ENCODE data around the gene STX16. TPM values are rescaled to one million over a fixed set of nuclear protein-coding genes. Genes with fewer than 3 reads are reported as not detected.

STX16 gene
- polyA plus RNA-seq, 4 donors, result 17.3 to 73.4 (median 34.9) TPM

DNA sequence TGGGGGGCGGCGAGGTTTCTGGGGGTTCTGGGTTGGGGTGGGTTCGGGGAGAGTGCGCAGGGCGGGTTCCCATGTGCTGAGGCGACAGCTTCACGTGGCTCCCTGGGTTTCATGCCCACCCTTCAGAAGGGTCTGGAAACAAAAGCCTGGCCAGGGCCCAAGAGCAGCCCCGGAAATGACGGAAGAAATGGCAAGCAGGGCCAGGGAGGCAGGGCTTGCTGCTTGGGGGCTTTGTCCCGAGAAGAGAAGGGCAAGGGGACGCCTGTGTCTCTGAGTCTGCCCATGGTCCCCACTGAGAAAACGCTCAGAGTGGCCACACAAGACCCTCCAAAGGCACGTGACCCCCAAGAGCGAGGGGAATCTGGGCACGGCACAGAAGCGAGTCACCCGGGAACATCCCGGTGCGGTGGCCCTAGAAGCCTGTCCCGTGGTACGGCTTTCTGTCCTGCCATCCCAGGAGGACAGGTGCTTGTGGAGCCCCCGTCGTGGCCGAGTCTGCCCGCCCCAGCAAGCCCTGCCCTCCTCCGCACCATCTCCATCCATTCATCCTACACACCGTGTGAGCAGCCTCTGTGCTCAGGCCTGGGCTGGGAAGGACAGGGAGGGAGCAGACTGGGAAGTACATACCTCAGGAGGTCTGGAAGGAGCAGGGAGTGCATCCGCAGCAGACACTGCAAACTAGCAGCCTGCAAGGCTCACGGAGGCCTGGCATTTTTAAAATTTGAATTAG is 50.5 kb downstream of the STX16 start:
- Histone ChIP-seq H3K4me1 (ENCODE audit: control insufficient read depth in 3 of 3, insufficient read depth in 2 of 3, low read depth in 1 of 3, low read length in 2 of 3) (peaks cover 0 to 14% (median 1%) of the 10 kb centered on the region in 3 donors), H3K27ac (ENCODE audit: low read depth in 1 of 3, low read length in 2 of 3) (no peak overlapping the region), H3K9me3 (ENCODE audit: control insufficient read depth in 2 of 2, insufficient read depth in 1 of 2, low read depth in 1 of 2, low read length in 1 of 2) (peaks cover 0 to 7% of the 10 kb centered on the region in 2 donors), H3K27me3 (ENCODE audit: control insufficient read depth in 3 of 3, insufficient read depth in 3 of 3, low read length in 3 of 3) (no peaks in the 10 kb centered on the region), H3K36me3 (ENCODE audit: control insufficient read depth in 3 of 3, insufficient read depth in 2 of 3, low read depth in 1 of 3, low read length in 3 of 3) (peaks cover 0 to 61% (median 6%) of the 10 kb centered on the region in 3 donors), H3K4me3 (ENCODE audit: low read depth in 1 of 3, low read length in 3 of 3) (no peak overlapping the region)
- FAIRE-seq (no peak), DNase-seq (no peak)
- 95 to 96% (median 96%) methylated on average over 22 to 29 of the region's 29 CpGs for WGBS, 3 donors

- no peak overlapping the region for H3K27ac ChIP-seq (ENCODE audit: low read depth in 1 of 3, low read length in 2 of 3)
- H3K4me3 ChIP-seq (ENCODE audit: low read depth in 1 of 3, low read length in 3 of 3), result no peak overlapping the region
- DNase-seq, result no peak
- H3K27me3 ChIP-seq (ENCODE audit: control insufficient read depth in 3 of 3, insufficient read depth in 3 of 3, low read length in 3 of 3), result no peaks in the 10 kb centered on the region
- peaks cover 0 to 10% (median 0%) of the 10 kb centered on the region in 3 donors for H3K4me1 ChIP-seq (ENCODE audit: control insufficient read depth in 3 of 3, insufficient read depth in 2 of 3, low read depth in 1 of 3, low read length in 2 of 3)
- FAIRE-seq, result no peak
- H3K36me3 ChIP-seq (ENCODE audit: control insufficient read depth in 3 of 3, insufficient read depth in 2 of 3, low read depth in 1 of 3, low read length in 3 of 3), result peaks cover 0 to 57% (median 6%) of the 10 kb centered on the region in 3 donors
- WGBS, 3 donors, result 92 to 97% (median 93%) methylated on average over 9 of the region's 9 CpGs
- peaks cover 0 to 7% of the 10 kb centered on the region in 2 donors for H3K9me3 ChIP-seq (ENCODE audit: control insufficient read depth in 2 of 2, insufficient read depth in 1 of 2, low read depth in 1 of 2, low read length in 1 of 2)
Measured at GRCh38 chr20:58702161-58702510, 51.1 kb downstream of the STX16 start.

- WGBS, 3 donors, result 91 to 95% (median 95%) methylated on average over 28 of the region's 28 CpGs
- no peak for FAIRE-seq
- Histone ChIP-seq H3K36me3 (ENCODE audit: control insufficient read depth in 3 of 3, insufficient read depth in 2 of 3, low read depth in 1 of 3, low read length in 3 of 3) (peaks cover 0 to 55% (median 6%) of the 10 kb centered on the region in 3 donors), H3K27me3 (ENCODE audit: control insufficient read depth in 3 of 3, insufficient read depth in 3 of 3, low read length in 3 of 3) (no peaks in the 10 kb centered on the region), H3K9me3 (ENCODE audit: control insufficient read depth in 2 of 2, insufficient read depth in 1 of 2, low read depth in 1 of 2, low read length in 1 of 2) (peaks cover 0 to 7% of the 10 kb centered on the region in 2 donors), H3K4me3 (ENCODE audit: low read depth in 1 of 3, low read length in 3 of 3) (no peak overlapping the region), H3K27ac (ENCODE audit: low read depth in 1 of 3, low read length in 2 of 3) (no peak overlapping the region), H3K4me1 (ENCODE audit: control insufficient read depth in 3 of 3, insufficient read depth in 2 of 3, low read depth in 1 of 3, low read length in 2 of 3) (peaks cover 0 to 4% (median 0%) of the 10 kb centered on the region in 3 donors)
- DNase-seq, result no peak
Measured at GRCh38 chr20:58702859-58703648, 52.0 kb downstream of the STX16 start.

GRCh38 chr20:58703765-58704371 is 52.8 kb downstream of the STX16 start:
- Histone ChIP-seq H3K4me3 (ENCODE audit: low read depth in 1 of 3, low read length in 3 of 3) (no peak overlapping the region), H3K27ac (ENCODE audit: low read depth in 1 of 3, low read length in 2 of 3) (no peak overlapping the region), H3K4me1 (ENCODE audit: control insufficient read depth in 3 of 3, insufficient read depth in 2 of 3, low read depth in 1 of 3, low read length in 2 of 3) (peaks cover 0 to 4% (median 0%) of the 10 kb centered on the region in 3 donors), H3K27me3 (ENCODE audit: control insufficient read depth in 3 of 3, insufficient read depth in 3 of 3, low read length in 3 of 3) (no peaks in the 10 kb centered on the region), H3K36me3 (ENCODE audit: control insufficient read depth in 3 of 3, insufficient read depth in 2 of 3, low read depth in 1 of 3, low read length in 3 of 3) (peaks cover 0 to 48% (median 9%) of the 10 kb centered on the region in 3 donors), H3K9me3 (ENCODE audit: control insufficient read depth in 2 of 2, insufficient read depth in 1 of 2, low read depth in 1 of 2, low read length in 1 of 2) (peaks cover 0 to 7% of the 10 kb centered on the region in 2 donors)
- FAIRE-seq (no peak), DNase-seq (no peak)
- 91 to 99% (median 97%) methylated on average over 12 of the region's 12 CpGs for WGBS, 3 donors

DNA sequence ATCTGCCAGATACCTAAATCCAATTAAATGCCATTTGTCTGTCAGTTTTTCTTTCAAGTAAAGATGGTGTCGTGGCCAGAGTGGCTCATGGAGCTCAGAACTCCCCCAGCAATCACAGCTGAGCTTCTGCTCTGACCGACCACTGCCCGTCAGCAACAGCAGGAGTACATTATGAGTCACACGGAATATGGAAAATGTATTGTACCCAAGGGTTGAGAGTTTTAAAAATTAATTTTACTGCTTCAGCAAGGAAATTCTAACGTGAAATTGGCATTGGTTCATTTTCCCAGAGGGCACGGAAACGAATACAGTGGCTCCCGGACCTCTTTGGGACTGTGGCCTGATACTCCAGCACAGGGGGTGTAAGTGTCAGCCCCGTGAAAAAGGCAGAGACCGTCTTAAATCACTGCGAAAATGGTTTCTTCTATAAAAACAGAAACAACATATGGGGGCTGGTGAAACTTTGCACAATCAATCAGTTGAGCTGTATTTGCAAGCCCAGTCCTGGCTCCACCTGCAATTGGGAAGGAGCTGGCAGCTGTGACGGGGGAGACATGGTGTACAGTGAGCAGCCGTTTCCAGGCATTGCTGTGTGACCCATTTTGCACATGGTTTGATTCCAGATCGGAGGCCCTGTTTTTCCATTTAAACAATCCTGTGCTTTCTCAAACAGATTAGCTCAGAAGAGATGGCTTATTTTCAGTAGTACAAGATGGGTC is 54.3 kb downstream of the STX16 start:
- Histone ChIP-seq H3K4me3 (ENCODE audit: low read depth in 1 of 3, low read length in 3 of 3) (no peak overlapping the region), H3K4me1 (ENCODE audit: control insufficient read depth in 3 of 3, insufficient read depth in 2 of 3, low read depth in 1 of 3, low read length in 2 of 3) (no peaks in the 10 kb centered on the region), H3K27me3 (ENCODE audit: control insufficient read depth in 3 of 3, insufficient read depth in 3 of 3, low read length in 3 of 3) (no peaks in the 10 kb centered on the region), H3K36me3 (ENCODE audit: control insufficient read depth in 3 of 3, insufficient read depth in 2 of 3, low read depth in 1 of 3, low read length in 3 of 3) (peaks cover 0 to 41% (median 9%) of the 10 kb centered on the region in 3 donors), H3K9me3 (ENCODE audit: control insufficient read depth in 2 of 2, insufficient read depth in 1 of 2, low read depth in 1 of 2, low read length in 1 of 2) (peaks cover 0 to 7% of the 10 kb centered on the region in 2 donors), H3K27ac (ENCODE audit: low read depth in 1 of 3, low read length in 2 of 3) (no peak overlapping the region)
- FAIRE-seq, result no peak
- 91 to 94% (median 92%) methylated on average over 14 of the region's 14 CpGs for WGBS, 3 donors
- DNase-seq, result no peak

DNA sequence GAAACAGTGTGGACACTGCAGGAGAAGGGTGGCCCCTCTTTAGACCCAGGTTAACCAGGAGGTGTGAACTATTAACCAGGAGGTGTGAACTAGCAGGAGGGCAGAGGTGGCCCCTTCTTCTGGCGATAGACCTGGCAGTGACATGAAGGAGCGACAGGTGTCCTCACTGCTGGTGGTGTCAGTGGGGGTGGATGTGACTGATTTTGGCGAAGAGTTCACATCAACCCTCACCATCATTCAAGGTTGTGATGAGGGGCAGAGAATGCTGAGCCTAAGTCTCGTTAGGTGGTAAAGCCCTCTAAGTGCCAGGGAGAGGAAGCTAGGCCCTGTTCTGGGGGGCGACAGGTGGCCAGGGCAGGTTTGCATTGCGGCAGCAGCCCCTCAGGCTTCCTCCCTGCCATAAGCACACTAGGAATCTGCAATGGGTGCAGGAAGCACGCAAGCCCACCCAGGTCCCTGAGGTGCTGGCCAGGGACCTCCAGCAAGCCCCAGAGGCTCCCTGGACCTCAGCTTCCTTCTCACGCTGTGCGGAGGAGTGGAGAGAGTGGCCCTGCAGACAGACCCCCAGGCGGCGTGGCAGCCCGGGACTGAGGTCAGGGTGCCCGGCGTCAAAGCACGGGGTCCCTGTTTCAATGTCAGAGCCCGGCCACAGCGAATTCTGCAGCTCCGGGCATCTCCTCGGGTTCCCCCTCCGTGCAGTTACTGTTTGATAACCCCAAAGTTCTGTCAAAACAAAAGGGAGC is 55.2 kb downstream of the STX16 start:
- FAIRE-seq, result no peak
- no peak overlapping the region for H3K27ac ChIP-seq (ENCODE audit: low read depth in 1 of 3, low read length in 2 of 3)
- 91 to 97% (median 92%) methylated on average over 20 of the region's 20 CpGs for WGBS, 3 donors
- H3K9me3 ChIP-seq (ENCODE audit: control insufficient read depth in 2 of 2, insufficient read depth in 1 of 2, low read depth in 1 of 2, low read length in 1 of 2), result peaks cover 0 to 7% of the 10 kb centered on the region in 2 donors
- H3K4me3 ChIP-seq (ENCODE audit: low read depth in 1 of 3, low read length in 3 of 3), result no peak overlapping the region
- DNase-seq, result no peak
- H3K27me3 ChIP-seq (ENCODE audit: control insufficient read depth in 3 of 3, insufficient read depth in 3 of 3, low read length in 3 of 3), result no peaks in the 10 kb centered on the region
- H3K36me3 ChIP-seq (ENCODE audit: control insufficient read depth in 3 of 3, insufficient read depth in 2 of 3, low read depth in 1 of 3, low read length in 3 of 3), result peaks cover 0 to 41% (median 9%) of the 10 kb centered on the region in 3 donors
- H3K4me1 ChIP-seq (ENCODE audit: control insufficient read depth in 3 of 3, insufficient read depth in 2 of 3, low read depth in 1 of 3, low read length in 2 of 3), result no peaks in the 10 kb centered on the region

GRCh38 chr20:58706975-58707681 is 56.0 kb downstream of the STX16 start:
- 96 to 97% (median 96%) methylated on average over 19 to 23 of the region's 23 CpGs for WGBS, 3 donors
- Histone ChIP-seq H3K4me1 (ENCODE audit: control insufficient read depth in 3 of 3, insufficient read depth in 2 of 3, low read depth in 1 of 3, low read length in 2 of 3) (no peaks in the 10 kb centered on the region), H3K4me3 (ENCODE audit: low read depth in 1 of 3, low read length in 3 of 3) (no peak overlapping the region), H3K27me3 (ENCODE audit: control insufficient read depth in 3 of 3, insufficient read depth in 3 of 3, low read length in 3 of 3) (no peaks in the 10 kb centered on the region), H3K27ac (ENCODE audit: low read depth in 1 of 3, low read length in 2 of 3) (no peak overlapping the region), H3K9me3 (ENCODE audit: control insufficient read depth in 2 of 2, insufficient read depth in 1 of 2, low read depth in 1 of 2, low read length in 1 of 2) (peaks cover 0 to 7% of the 10 kb centered on the region in 2 donors), H3K36me3 (ENCODE audit: control insufficient read depth in 3 of 3, insufficient read depth in 2 of 3, low read depth in 1 of 3, low read length in 3 of 3) (peaks cover 0 to 36% (median 6%) of the 10 kb centered on the region in 3 donors)
- no peak for FAIRE-seq
- DNase-seq, result no peak
